Loucy (cell line): ENCODE data around the gene CACFD1.

Experiments
- H2AFZ ChIP-seq: fragments of 200-600 bp; sonication (generic); 2 replicates; pipeline ENCODE4 v1.6.0; 2016; ENCODE audit warnings: antibody characterized with exemption, mild to moderate bottlenecking, low read length, moderate library complexity
- H3F3A ChIP-seq: fragments of 200-600 bp; 2 replicates; pipeline ENCODE4 v1.6.0; 2016; ENCODE audit warnings: antibody characterized with exemption, low read depth, mild to moderate bottlenecking
- H3K27me3 ChIP-seq: fragments of 200-600 bp; sonication (generic); 2 replicates; pipeline ENCODE4 v1.6.1; 2014; ENCODE audit warnings: low read length, mild to moderate bottlenecking; ENCODE audit not compliant: insufficient read depth, poor library complexity, severe bottlenecking
- H3K36me3 ChIP-seq: fragments of 200-600 bp; sonication (generic); 2 replicates; pipeline ENCODE4 v1.6.1; 2016; ENCODE audit warnings: low read length; ENCODE audit not compliant: insufficient read depth
- H3K4me1 ChIP-seq: fragments of 200-600 bp; sonication (generic); 2 replicates; pipeline ENCODE4 v1.5.1; 2014; ENCODE audit warnings: low read length, mild to moderate bottlenecking; ENCODE audit not compliant: insufficient read depth, poor library complexity, severe bottlenecking
- H3K4me2 ChIP-seq: fragments of 200-600 bp; sonication (generic); 2 replicates; pipeline ENCODE4 v1.6.0; 2014; ENCODE audit warnings: antibody characterized with exemption, low read length, low read depth, mild to moderate bottlenecking; ENCODE audit not compliant: poor library complexity, severe bottlenecking
- H3K4me3 ChIP-seq: fragments of 200-600 bp; sonication (generic); 2 replicates; pipeline ENCODE4 v1.5.1; 2014; ENCODE audit warnings: low read length, mild to moderate bottlenecking, mixed read lengths; ENCODE audit not compliant: poor library complexity, severe bottlenecking
- H3K79me2 ChIP-seq: fragments of 200-600 bp; sonication (generic); 2 replicates; pipeline ENCODE4 v1.6.1; 2014; ENCODE audit warnings: low read length; ENCODE audit not compliant: insufficient read depth
- H3K9ac ChIP-seq: fragments of 200-600 bp; sonication (generic); 2 replicates; pipeline ENCODE4 v1.6.0; 2014; ENCODE audit warnings: mild to moderate bottlenecking, low read depth, low read length, moderate library complexity; ENCODE audit not compliant: poor library complexity, severe bottlenecking
- H3K9me2 ChIP-seq: fragments of 200-600 bp; sonication (generic); replicated peaks from 2 replicates; pipeline ENCODE4 v1.6.1; 2016; ENCODE audit warnings: low read depth, low read length, mixed read lengths
- H3K9me3 ChIP-seq: fragments of 200-600 bp; sonication (generic); 2 replicates; pipeline ENCODE4 v1.6.1; 2014; ENCODE audit warnings: mild to moderate bottlenecking, antibody characterized with exemption, low read length, low read depth; ENCODE audit not compliant: insufficient read depth
- H4K20me1 ChIP-seq: fragments of 200-600 bp; sonication (generic); 2 replicates; pipeline ENCODE4 v1.6.0; 2014; ENCODE audit warnings: antibody characterized with exemption, low read length, mild to moderate bottlenecking; ENCODE audit not compliant: insufficient read depth, poor library complexity, severe bottlenecking
- EZH2phosphoT487 ChIP-seq: fragments of 200-600 bp; IDR thresholded peaks from 2 replicates; pipeline ENCODE4 v1.6.1; 2018; ENCODE audit warnings: antibody characterized with exemption, mild to moderate bottlenecking, moderate library complexity, borderline replicate concordance
- TF ChIP-seq, protein P1 (sequence below): fragments of 200-600 bp; sonication (generic); conservative IDR thresholded peaks from 2 replicates; pipeline ENCODE4 v1.5.1; 2014; ENCODE audit warnings: mild to moderate bottlenecking, antibody characterized with exemption, low read length

Gene CACFD1

DNA sequence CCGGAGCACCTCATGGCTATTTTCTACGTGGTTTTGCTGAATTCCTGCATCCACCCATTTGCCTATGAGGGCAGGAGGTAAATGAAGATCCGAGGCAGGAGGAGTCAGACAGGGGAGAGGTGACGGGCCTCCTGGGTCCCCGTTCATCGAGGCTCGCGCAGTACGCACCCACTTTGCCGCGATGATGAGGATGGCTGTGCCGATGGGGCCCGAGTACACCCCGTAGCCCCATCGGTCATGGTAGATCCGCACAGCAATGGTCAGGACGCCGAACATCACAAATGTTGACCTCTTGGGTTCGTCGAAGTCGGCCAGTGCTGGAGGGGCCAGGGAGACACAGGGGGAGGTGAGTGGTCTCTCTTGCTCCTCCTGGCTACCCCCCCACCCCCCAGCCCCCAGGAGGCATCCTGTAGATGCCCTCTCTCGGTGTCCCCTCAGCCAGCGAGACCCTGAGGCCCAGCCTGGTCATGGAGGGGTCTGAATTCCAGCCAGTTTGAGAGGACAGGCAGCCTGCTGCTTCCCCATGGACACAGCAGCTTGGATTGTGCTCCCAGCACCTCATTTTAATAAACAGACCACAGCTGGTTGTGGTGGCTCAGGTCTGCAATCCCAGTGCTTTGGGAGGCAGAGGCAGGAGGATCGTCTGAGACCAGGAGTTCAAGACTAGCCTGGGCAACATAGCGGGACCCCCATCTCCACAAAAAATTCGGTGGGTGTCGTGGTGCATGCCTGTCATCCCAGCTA, 59.1 kb downstream of the CACFD1 start:
- H3K4me2 ChIP-seq, result no peak overlapping the region
- H3F3A ChIP-seq, result no peaks in the 10 kb centered on the region
- TF ChIP-seq EZH2phosphoT487, result no peak
- no peaks in the 10 kb centered on the region for H4K20me1 ChIP-seq
- peaks cover 32% of the 10 kb centered on the region for H3K4me1 ChIP-seq
- no peak overlapping the region for H2AFZ ChIP-seq
- no peaks in the 10 kb centered on the region for H3K27me3 ChIP-seq
- H3K9ac ChIP-seq, result no peak overlapping the region
- no peaks in the 10 kb centered on the region for H3K9me3 ChIP-seq
- H3K4me3 ChIP-seq, result no peak overlapping the region
- H3K36me3 ChIP-seq, result no peaks in the 10 kb centered on the region
- no peaks in the 10 kb centered on the region for H3K9me2 ChIP-seq
- H3K79me2 ChIP-seq, result no peaks in the 10 kb centered on the region

DNA sequence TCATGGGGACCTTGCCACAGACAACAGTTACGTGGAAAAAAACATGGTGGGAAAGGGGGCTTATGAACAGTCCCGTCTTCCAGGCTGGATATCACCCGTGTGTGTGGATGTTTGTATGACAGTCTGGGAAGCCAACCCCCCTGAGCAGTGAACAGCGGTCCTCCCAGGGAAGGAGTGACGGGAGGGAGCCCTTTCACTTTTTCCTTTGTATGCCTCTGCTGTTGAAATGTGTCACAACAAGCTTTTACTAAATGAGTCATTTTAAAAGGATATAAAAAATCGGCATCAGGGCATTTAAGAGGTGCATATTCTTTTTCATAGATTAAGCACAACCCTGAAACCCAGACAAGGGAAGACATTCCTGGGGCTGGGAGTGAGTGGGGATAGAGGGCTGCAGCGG, 59.9 kb downstream of the CACFD1 start:
- no peak overlapping the region for H2AFZ ChIP-seq
- H3K79me2 ChIP-seq, result no peaks in the 10 kb centered on the region
- no peak for TF ChIP-seq EZH2phosphoT487
- no peaks in the 10 kb centered on the region for H3K9me2 ChIP-seq
- no peak overlapping the region for H3K4me3 ChIP-seq
- H3K27me3 ChIP-seq, result no peaks in the 10 kb centered on the region
- H3K4me2 ChIP-seq, result no peak overlapping the region
- H3K4me1 ChIP-seq, result peaks cover 34% of the 10 kb centered on the region
- no peaks in the 10 kb centered on the region for H3K9me3 ChIP-seq
- H3F3A ChIP-seq, result no peaks in the 10 kb centered on the region
- H3K9ac ChIP-seq, result no peak overlapping the region
- no peaks in the 10 kb centered on the region for H3K36me3 ChIP-seq
- H4K20me1 ChIP-seq, result no peaks in the 10 kb centered on the region

DNA sequence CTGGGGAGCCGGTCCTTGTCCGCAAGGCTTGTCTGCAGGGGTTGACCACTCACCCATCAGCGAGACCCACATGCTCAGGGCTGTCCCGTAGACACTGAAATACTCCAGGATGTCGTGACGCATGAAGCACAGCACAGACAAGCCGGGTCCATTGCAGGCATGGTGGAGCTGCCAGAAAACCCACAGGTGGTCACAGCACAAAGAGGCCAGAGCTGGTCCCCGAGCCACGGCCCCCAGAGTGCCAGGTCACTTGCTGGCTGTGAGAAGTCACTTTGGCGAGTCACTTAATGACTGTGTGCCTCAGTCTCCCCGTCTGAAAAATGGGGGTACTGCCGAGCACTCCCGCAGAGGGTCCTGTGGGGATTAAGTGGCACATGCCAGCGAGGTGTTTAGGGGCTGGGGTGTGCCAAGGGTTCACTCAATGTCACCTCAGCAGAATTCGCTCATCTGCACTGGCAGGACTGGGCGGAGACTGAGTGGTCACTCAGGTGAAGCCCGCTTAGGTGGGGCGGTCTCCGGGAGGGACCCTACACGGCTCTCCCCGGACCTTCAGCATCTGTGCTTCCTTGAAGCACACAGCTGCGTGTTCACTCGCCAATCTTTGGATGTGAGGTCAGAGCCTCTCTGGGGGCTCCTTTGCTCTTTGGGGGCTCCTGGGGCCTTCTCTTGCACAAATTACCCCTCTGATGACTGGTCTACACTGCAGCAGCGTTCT, 60.5 kb downstream of the CACFD1 start:
- H4K20me1 ChIP-seq, result no peaks in the 10 kb centered on the region
- H3K36me3 ChIP-seq, result no peaks in the 10 kb centered on the region
- no peak overlapping the region for H3K4me2 ChIP-seq
- no peak overlapping the region for H3K9ac ChIP-seq
- peaks cover 28% of the 10 kb centered on the region for H3K4me1 ChIP-seq
- no peaks in the 10 kb centered on the region for H3F3A ChIP-seq
- no peaks in the 10 kb centered on the region for H3K27me3 ChIP-seq
- no peak overlapping the region for H2AFZ ChIP-seq
- no peak overlapping the region for H3K4me3 ChIP-seq
- H3K9me3 ChIP-seq, result no peaks in the 10 kb centered on the region
- H3K9me2 ChIP-seq, result no peaks in the 10 kb centered on the region
- TF ChIP-seq EZH2phosphoT487, result no peak
- TF ChIP-seq, protein P1, sequence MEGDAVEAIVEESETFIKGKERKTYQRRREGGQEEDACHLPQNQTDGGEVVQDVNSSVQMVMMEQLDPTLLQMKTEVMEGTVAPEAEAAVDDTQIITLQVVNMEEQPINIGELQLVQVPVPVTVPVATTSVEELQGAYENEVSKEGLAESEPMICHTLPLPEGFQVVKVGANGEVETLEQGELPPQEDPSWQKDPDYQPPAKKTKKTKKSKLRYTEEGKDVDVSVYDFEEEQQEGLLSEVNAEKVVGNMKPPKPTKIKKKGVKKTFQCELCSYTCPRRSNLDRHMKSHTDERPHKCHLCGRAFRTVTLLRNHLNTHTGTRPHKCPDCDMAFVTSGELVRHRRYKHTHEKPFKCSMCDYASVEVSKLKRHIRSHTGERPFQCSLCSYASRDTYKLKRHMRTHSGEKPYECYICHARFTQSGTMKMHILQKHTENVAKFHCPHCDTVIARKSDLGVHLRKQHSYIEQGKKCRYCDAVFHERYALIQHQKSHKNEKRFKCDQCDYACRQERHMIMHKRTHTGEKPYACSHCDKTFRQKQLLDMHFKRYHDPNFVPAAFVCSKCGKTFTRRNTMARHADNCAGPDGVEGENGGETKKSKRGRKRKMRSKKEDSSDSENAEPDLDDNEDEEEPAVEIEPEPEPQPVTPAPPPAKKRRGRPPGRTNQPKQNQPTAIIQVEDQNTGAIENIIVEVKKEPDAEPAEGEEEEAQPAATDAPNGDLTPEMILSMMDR, result no peak
- no peaks in the 10 kb centered on the region for H3K79me2 ChIP-seq
